Parathyroid adenoma (tissue), 2 donors: ENCODE results near the gene RASGRP4.

ENCODE experiments used
- H2AFZ ChIP-seq: fragments of 300-600 bp; sonication (generic); one replicate; pipeline ENCODE4 v1.7.0; 2017; ENCODE audit warnings: antibody characterized with exemption, mild to moderate bottlenecking
- H3K27ac ChIP-seq: fragments of 300-600 bp; sonication (generic); one replicate; pipeline ENCODE4 v1.7.0; 2017
- H3K27me3 ChIP-seq: fragments of 300-600 bp; sonication (generic); one replicate; pipeline ENCODE4 v1.7.0; 2017; ENCODE audit warnings: low read length; ENCODE audit not compliant: control insufficient read depth, insufficient read depth
- H3K36me3 ChIP-seq: fragments of 300-600 bp; sonication (generic); one replicate; pipeline ENCODE4 v1.7.0; 2017; ENCODE audit warnings: low read length; ENCODE audit not compliant: control insufficient read depth, insufficient read depth
- H3K4me1 ChIP-seq: fragments of 300-600 bp; sonication (generic); one replicate; pipeline ENCODE4 v1.7.0; 2017; ENCODE audit warnings: control low read depth
- H3K4me2 ChIP-seq: fragments of 300-600 bp; sonication (generic); one replicate; pipeline ENCODE4 v1.7.0; 2017; ENCODE audit warnings: low read length
- H3K4me3 ChIP-seq: fragments of 300-600 bp; sonication (generic); one replicate; pipeline ENCODE4 v1.7.0; 2017; ENCODE audit warnings: low read depth, low read length
- H3K79me2 ChIP-seq: fragments of 300-600 bp; sonication (generic); one replicate; pipeline ENCODE4 v1.7.0; 2017; ENCODE audit warnings: control low read depth
- H3K9ac ChIP-seq: fragments of 300-600 bp; sonication (generic); one replicate; pipeline ENCODE4 v1.7.0; 2017; ENCODE audit warnings: mild to moderate bottlenecking
- H3K9me3 ChIP-seq: fragments of 300-600 bp; sonication (generic); one replicate; pipeline ENCODE4 v1.7.0; 2017; ENCODE audit warnings: low read length; ENCODE audit not compliant: control insufficient read depth
- TF ChIP-seq, protein P1 (sequence below): fragments of 300-600 bp; sonication (generic); IDR thresholded peaks from one replicate; pipeline ENCODE4 v1.7.0; 2017; ENCODE audit warnings: antibody characterized with exemption, mild to moderate bottlenecking
- donor health status: primary hyperparathyroidism.

RASGRP4 gene

DNA sequence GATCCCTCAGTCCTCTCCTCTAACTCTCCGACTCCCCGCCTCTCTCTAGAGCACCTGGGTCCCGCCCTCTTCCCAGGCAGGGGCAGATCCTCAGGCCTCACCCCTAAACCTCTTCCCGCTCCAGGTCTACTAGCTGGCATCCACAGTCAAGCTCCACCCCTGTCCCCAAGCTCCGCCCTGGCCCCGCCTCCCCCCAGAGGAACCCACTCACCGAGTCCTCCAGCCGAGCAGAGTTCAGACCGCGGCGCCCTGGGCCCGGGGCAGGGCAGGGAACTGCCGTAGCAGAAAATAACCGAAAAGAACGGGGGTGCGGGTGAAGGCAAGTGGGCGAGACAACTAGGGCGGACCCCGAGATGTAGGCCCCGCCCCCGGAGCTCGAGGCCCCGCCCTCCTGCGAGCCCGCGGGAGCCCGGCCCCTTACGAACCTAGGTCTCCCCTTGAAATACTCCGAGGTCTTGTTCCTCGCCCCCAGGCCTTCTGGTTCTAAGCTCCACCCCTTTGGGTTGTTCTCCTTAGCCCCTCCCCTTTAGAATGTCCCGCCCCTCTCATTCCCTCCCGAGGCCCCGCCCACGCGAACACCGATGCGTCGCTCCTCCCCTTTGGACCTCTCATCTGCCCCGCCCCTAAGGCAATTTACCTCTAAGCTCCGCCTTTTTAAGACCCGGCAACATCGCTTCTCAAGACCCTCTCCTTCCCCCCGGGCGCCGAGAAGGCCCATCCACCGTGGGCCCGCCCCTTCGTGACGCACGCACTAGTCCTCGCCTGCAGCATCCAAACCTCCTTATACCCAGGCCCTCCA is 38.3 kb downstream of the RASGRP4 start, which contains the start of gene GGN:
TSS of gene GGN (minus strand) at position 485 of the 799 bp plus-strand sequence. CDS start 773 bp downstream, outside the sequence.
- Histone ChIP-seq H3K4me3 (peak within 1 kb of the TSS; percentile 87), H3K27ac (peak within 1 kb of the TSS; percentile 74), H3K9me3 (no peaks in the 10 kb centered on the region), H3K36me3 (no peaks in the 10 kb centered on the region), H2AFZ (peak within 1 kb of the TSS; percentile 88), H3K9ac (no peak within 1 kb of the TSS), H3K4me2 (peak within 1 kb of the TSS; percentile 99), H3K27me3 (no peaks in the 10 kb centered on the region), H3K4me1 (no peaks in the 10 kb centered on the region), H3K79me2 (no peaks in the 10 kb centered on the region)
- TF ChIP-seq, protein P1, sequence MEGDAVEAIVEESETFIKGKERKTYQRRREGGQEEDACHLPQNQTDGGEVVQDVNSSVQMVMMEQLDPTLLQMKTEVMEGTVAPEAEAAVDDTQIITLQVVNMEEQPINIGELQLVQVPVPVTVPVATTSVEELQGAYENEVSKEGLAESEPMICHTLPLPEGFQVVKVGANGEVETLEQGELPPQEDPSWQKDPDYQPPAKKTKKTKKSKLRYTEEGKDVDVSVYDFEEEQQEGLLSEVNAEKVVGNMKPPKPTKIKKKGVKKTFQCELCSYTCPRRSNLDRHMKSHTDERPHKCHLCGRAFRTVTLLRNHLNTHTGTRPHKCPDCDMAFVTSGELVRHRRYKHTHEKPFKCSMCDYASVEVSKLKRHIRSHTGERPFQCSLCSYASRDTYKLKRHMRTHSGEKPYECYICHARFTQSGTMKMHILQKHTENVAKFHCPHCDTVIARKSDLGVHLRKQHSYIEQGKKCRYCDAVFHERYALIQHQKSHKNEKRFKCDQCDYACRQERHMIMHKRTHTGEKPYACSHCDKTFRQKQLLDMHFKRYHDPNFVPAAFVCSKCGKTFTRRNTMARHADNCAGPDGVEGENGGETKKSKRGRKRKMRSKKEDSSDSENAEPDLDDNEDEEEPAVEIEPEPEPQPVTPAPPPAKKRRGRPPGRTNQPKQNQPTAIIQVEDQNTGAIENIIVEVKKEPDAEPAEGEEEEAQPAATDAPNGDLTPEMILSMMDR: no peak

DNA sequence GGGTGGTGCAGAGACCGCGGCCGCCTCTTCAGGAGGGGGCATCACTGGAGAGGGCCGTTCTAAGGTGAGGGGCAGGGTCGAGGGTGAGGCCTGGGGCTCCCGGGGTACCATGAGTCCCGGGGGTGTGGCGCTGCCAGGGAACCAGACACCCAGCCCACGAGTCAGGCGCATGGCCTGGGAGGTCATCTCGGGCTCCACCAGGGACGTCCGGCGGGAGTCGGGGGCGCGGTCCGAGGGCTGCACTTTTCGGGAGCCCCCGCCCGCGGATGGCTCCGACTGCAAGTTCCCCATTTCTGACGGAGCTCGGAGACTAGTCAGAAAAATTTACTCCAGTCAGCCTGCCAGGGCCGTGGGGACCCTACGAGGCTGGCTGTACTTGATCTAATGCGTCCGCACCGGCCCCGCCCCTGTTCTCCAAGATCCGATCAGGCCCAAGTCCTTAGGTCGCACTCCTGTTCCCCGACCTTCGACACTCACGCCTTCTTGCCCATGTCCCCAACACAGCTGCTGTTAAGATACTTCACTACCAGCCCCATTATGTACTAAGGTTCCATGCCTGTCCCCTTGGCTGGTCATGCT is 39.0 kb downstream of the RASGRP4 start:
- no peaks in the 10 kb centered on the region for H3K79me2 ChIP-seq
- H3K9ac ChIP-seq: no peak overlapping the region

DNA sequence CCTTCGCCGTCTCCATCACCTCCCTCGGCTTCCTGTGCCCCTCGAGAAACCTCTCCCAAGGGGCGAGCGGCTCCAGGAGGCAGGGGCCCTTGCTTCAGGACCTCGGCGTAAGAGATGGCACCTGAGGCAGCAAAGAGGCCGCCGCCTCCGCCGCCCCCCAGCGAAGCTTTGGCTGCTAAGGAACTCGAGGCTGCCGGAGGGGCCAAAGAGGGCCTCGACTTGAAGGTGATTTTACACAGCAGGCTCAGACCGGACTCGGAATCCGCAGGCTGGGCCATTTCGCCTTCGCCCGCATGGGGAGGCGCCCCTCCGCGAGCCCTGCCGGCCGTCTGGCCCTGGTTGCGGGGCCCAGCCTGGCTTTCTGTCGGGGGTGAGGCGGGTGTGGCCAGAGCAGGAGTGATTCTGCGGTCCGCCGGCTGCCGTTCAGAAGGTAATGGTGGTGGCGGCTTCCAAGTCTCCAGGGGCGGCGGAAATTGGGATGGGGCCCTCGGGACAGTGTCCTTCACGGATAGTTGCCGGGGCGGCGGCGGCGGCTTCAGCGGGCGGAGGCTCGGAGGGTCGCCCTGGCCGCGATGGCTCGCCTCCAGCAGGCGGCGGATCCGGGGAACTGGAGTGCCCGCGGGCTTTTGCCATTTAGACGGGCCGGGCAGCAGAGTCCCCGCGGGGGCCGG is 39.6 kb downstream of the RASGRP4 start:
- H3K9ac ChIP-seq: no peak overlapping the region
- no peaks in the 10 kb centered on the region for H3K27me3 ChIP-seq
- H3K36me3 ChIP-seq: no peaks in the 10 kb centered on the region
- no peak overlapping the region for H3K4me3 ChIP-seq
- no peak overlapping the region for H3K4me2 ChIP-seq
- no peak overlapping the region for H2AFZ ChIP-seq
- TF ChIP-seq, protein P1: no peak
- H3K4me1 ChIP-seq: no peaks in the 10 kb centered on the region
- peaks cover under 1% of the 10 kb centered on the region for H3K79me2 ChIP-seq
- H3K27ac ChIP-seq: no peak overlapping the region
- no peaks in the 10 kb centered on the region for H3K9me3 ChIP-seq

More for the DNA sequence above, 39.0 kb downstream of the RASGRP4 start:
- H3K4me3 ChIP-seq: peak overlapping the region; percentile 87
- peak overlapping the region; percentile 99 for H3K4me2 ChIP-seq
- H3K27ac ChIP-seq: peak overlapping the region; percentile 74
- H3K4me1 ChIP-seq: no peaks in the 10 kb centered on the region
- H3K36me3 ChIP-seq: no peaks in the 10 kb centered on the region
- H3K27me3 ChIP-seq: no peaks in the 10 kb centered on the region
- TF ChIP-seq, protein P1: no peak
- H3K9me3 ChIP-seq: no peaks in the 10 kb centered on the region
- peak overlapping the region; percentile 88 for H2AFZ ChIP-seq

DNA sequence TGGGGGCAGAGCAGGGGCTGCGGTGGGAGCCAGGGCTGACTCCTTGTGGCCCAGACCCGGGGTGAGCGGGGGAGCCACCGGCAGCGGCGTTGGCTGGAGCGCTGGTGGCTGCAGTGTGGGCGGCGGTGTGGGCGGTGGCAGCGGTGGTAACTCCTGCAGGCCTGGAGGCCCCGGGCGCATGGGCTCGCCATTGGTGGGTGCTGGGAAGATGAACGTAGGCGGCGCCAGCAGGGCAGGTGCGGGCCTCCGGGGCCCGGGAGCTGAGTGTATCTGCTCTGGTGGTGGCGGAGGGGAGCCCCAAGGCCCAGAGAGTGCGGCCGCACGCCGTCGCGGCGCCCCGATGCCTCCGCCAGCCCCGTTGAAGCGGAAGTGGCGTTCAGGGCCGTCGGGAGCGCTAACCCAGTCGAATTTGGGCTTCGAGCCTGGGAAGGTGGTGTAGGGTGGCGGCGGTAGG is 40.2 kb downstream of the RASGRP4 start:
- H3K9me3 ChIP-seq: no peaks in the 10 kb centered on the region

More for the DNA sequence above, 40.2 kb downstream of the RASGRP4 start:
- Histone ChIP-seq H2AFZ (no peak overlapping the region), H3K27ac (no peak overlapping the region), H3K9ac (no peak overlapping the region), H3K4me1 (no peaks in the 10 kb centered on the region), H3K4me3 (no peak overlapping the region), H3K4me2 (no peak overlapping the region), H3K27me3 (no peaks in the 10 kb centered on the region), H3K79me2 (peaks cover 3% of the 10 kb centered on the region), H3K36me3 (no peaks in the 10 kb centered on the region)
- TF ChIP-seq, protein P1: no peak
